Central memory CD4-positive, alpha-beta T cell (primary cell): ENCODE data around the gene HNRNPA1.
"Not testable (repeated sequence)": the region's sequence is repeated elsewhere in the genome, so short reads cannot be mapped to it uniquely, and the experiment has no call there.

Experiments used
- DNase-seq: peaks from one replicate; pipeline ENCODE4 v3.0.0; 2022

HNRNPA1 gene

DNA sequence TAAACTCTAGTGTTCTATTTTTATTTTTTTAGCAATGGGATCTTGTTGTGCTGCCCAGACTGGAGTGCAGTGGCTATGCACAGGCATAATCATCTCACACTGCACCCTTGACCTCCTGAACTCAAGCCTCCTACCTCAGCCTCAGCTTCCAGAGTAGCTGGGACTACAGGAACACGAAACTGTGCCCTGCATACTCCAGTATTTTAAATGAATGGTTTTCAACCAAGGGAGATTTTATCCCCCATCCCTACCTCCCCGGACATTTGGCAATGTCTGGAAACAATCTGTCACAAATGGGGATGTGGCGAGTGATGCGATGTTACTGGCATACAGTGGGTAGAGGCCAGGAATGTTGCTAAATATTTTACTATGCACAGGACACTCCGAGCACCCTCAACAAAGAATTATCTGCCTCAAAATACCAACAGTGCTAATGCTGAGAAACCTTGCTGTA, 2.7 kb upstream of the HNRNPA1 start:
- no peak for DNase-seq

DNA sequence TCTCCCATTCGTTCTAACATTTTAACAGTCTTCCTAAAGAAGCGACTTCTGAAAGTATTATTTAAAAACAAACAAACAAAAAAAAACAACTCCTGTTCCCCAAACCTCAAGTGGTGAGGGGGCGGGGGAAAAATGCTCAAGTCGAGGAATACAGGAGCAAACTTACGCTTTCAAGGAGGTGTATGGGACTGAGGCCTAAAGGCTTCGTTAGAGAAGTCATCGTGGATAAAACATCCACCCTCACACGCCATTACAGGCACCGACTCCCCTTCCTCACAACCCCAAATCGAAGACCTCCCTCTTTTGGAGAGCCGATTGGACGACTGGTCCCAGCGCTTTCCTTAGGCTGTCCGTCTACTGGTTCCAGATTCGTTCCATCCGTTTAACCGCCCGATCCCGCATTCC, 1.3 kb upstream of the HNRNPA1 start:
- no peak for DNase-seq

DNA sequence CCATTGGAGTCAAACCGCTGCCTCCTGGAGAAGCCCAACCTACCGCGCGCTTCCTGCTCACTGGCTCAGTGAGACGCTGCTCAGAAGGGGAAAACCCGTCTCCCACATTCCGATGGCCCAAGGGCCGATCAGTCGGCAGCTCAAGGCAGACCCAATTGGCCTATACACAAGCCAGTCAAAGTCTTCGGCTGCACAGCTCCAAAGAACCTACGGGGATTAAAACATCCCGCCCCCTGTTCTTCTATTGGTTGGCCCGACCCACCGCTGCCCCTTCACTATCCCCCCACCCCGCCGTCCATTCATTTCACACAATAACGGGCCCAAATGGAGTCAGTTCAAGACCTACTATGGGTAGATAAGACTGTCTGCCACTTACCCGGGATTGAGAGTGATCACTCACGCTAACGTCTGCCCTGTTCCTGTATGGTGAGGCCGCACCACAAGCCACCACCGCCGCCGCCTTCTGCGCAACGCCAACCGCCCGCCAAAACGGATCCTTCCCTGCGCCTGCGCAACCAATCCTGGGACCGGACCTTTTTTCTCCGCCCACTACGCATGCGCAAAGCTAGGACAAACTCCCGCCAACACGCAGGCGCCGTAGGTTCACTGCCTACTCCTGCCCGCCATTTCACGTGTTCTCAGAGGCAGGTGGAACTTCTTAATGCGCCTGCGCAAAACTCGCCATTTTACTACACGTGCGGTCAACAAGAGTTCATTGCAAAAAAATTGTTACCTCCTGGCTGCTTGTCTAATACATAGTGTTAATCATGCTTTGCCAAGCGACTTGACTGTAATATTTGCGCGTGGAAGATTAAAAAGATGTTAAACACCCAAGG, 676 bp upstream of the HNRNPA1 start, which contains the start of gene CBX5:
TSS of gene CBX5 (minus strand) at position 491 of the 836 bp plus-strand sequence. CDS start 22,472 bp downstream, outside the sequence.
- peak; percentile 100 for DNase-seq

DNA sequence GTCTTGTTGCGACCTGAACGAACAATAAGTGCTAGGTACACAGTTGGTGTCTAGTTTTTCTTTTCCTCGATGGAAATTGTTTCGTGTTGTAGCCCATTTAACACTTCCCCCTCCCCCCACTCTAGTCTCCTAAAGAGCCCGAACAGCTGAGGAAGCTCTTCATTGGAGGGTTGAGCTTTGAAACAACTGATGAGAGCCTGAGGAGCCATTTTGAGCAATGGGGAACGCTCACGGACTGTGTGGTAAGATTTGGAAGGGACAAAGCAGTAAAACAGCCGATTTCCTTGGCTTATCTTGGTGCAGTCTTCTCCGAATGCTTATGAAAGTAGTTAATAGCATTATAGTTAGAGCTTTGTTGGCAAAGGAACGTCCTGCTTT, 724 bp downstream of the HNRNPA1 start:
- not testable (repeated sequence) for DNase-seq

DNA sequence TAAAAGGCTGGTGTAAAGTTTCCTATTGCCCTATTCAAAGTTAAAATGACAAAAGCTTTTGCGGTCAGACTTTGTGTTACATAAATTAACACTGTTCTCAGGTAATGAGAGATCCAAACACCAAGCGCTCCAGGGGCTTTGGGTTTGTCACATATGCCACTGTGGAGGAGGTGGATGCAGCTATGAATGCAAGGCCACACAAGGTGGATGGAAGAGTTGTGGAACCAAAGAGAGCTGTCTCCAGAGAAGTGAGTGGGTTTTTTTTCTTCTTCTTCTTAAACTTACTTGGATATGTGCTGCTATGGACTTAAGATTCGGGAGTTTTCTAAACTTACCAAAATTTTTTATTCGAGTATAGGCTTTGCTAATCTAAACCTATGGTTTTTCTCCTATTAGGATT, 1.2 kb downstream of the HNRNPA1 start:
- not testable (repeated sequence) for DNase-seq

DNA sequence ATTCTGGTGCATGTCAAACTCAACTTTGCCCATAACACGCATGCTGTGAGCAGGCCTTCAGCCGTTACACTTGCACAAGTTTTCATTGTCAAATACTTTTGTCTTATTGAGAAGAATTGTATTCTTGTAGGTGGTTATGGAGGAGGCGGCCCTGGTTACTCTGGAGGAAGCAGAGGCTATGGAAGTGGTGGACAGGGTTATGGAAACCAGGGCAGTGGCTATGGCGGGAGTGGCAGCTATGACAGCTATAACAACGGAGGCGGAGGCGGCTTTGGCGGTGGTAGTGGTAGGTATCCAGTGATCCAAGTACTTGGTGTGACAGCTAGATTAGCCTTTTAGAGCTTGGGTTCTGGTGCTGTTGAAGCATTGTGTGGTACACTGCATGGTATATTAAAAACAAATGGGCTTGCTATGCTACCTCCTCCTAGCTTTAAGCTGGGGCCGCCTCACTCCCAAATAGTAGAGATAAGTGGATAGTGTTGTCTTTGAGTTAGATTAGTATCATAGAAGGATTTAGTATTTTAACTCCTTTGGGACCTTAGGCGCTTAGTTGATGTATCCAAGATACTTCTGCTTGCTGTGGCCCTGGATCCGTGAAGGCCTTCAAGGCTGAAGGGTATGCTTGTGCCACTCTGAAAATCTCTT, 2.5 kb downstream of the HNRNPA1 start:
- no peak for DNase-seq

DNA sequence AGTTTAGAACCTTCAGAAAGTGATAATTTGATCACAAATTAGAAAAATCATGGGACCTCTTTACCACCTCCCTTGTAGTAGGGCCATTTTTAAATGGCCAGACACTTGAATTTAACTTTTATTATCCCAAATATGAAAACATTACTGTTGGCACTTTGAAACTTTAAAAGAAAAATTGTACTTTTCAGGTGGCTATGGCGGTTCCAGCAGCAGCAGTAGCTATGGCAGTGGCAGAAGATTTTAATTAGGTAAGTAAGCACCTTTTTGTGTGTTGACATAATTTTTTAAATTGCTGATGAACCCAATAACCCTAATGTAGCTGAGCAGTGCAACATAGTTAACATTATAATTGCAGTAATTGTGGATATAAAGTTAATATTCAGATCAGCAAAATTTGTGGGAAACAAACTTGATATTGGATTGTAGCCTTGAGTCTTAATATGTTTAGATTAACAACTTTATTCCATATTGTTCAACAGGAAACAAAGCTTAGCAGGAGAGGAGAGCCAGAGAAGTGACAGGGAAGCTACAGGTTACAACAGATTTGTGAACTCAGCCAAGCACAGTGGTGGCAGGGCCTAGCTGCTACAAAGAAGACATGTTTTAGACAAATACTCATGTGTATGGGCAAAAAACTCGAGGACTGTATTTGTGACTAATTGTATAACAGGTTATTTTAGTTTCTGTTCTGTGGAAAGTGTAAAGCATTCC, 3.7 kb downstream of the HNRNPA1 start:
- DNase-seq, result not testable (repeated sequence)

- DNase-seq, result no peak
Observed at GRCh38 chr12:54285150-54286041, 4.9 kb downstream of the HNRNPA1 start.

- DNase-seq, result no peak
Observed at GRCh38 chr12:54286042-54287030, 5.8 kb downstream of the HNRNPA1 start.

DNA sequence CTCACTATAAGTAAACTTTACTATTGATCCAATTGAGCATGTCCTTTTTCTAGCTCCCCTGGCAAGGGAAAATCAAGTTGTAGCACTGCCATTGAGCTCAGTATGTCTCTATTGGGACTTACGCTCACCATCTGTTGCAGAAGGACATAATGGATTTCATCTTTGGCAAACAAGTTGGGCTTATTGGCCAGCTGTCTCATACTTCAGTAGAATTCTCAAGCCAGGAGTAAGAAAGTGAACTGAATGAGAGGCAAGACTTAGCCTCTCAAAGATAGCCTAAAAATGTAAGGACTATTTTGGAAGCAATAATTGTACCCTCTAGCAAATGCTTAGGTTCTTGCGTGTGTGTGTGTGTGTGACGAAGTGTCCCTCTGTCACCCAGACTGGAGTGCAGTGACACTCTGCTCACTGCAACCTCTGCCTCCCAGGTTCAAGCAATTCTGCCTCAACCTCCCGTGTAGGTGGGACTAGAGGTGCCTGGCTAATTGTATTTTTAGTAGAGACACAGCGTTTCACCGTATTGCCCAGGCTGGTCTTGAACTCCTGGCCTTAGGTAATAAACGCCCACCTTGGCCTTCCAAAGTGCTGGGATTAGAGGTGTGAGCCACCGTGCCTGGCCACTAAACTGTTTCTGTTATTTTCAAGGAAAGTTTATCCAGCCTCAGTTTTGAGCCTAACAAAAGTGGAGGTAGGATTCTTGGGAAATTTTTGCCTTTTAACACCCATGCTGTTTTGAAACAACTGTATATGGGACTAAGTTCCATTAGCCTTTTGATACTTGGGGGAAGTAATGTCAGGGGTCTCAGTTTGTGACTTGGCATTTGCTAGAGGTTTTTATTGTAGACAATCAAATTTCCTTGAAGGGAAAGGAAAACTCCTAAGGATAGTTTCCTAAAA, 7.0 kb downstream of the HNRNPA1 start:
- no peak for DNase-seq

GRCh38 chr12:54292083-54292930, 11.8 kb downstream of the HNRNPA1 start:
- no peak for DNase-seq

DNA sequence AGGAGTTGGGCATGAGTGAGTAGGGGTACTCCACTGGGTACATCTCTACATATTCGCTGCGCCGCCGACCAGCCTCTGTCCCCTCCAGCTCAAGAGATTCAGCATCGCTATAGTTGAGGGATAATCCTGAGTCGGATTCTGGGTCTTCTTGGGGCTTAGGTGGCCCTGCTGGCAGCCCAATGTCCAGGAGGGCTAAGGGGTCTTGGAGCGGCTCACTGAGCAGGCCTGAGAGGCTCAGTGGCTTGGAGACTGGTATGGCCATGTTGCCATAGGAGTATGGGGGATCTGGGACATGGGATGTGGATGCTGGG, 12.4 kb downstream of the HNRNPA1 start:
- DNase-seq, result no peak

- peak; percentile 33 for DNase-seq
Observed at GRCh38 chr12:54294152-54294952, 13.8 kb downstream of the HNRNPA1 start.

DNA sequence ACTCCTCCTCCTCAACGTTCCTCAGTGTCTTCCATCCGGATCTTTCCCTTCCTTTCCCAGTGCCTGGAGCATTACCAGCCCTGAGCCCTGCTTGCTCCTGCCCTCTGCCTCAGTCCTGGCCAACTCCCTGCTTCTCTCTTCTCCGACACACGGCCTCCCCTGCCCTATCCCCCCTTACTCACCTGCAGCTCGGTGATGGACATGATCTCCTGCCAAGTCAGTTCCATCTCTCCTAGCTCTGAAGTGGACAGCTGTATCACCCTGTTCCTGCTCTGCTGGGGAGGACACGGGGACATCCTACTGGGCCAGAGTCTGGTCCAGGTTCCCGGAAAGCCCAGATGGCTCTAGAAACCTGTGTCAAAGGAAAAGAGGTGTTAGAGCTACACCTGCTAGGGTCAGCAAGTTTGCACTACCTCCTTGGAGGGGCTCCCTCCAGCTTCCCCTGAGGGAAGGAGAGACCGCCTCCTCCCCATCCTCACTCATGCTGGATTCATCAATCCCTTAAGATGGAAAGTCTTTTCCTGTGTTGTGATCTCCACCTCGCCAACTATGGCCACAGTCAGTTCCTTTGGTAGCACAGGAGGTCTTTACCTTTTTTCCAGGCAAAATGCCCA, 14.5 kb downstream of the HNRNPA1 start:
- no peak for DNase-seq

- DNase-seq, result no peak
Observed at GRCh38 chr12:54296393-54297099, 16.0 kb downstream of the HNRNPA1 start.

- no peak for DNase-seq
Observed at GRCh38 chr12:54298904-54299303, 18.4 kb downstream of the HNRNPA1 start.
